Sigmoid colon (tissue), 7 donors: Measurements from ENCODE around the gene TMEM121B. TPM values are rescaled to one million over a fixed set of nuclear protein-coding genes. Genes with fewer than 3 reads are reported as not detected.

ENCODE experiments used
- DNase-seq: peaks from one replicate; pipeline ENCODE4 v3.0.0-alpha.2; 2019
- H3K27ac ChIP-seq, 4 donors: fragments of 200-600 bp; sonication (generic); one replicate each; pipeline ENCODE4 v1.5.1; 2016 to 2019; ENCODE audit warnings: mild to moderate bottlenecking in 1 of 4
- H3K27me3 ChIP-seq, 3 donors: fragments of 200-600 bp; sonication (generic); one replicate each; pipeline ENCODE4 v1.5.1; 2019; ENCODE audit warnings: mild to moderate bottlenecking in 1 of 3
- H3K36me3 ChIP-seq, 4 donors: fragments of 200-600 bp; sonication (generic); one replicate each; pipeline ENCODE4 v1.5.1; 2016 to 2019
- H3K4me1 ChIP-seq, 4 donors: fragments of 200-600 bp; sonication (generic); one replicate each; pipeline ENCODE4 v1.5.1; 2017 to 2019
- H3K4me3 ChIP-seq, 4 donors: fragments of 200-600 bp; sonication (generic); one replicate each; pipeline ENCODE4 v1.5.1; 2017 to 2019; ENCODE audit warnings: mild to moderate bottlenecking in 2 of 4, moderate library complexity in 1 of 4
- H3K9me3 ChIP-seq, 4 donors: fragments of 200-600 bp in 3 of 4; sonication (generic) in 3 of 4; one replicate each; pipeline versions ENCODE4 v1.5.1 to v1.6.1; 2013 to 2019
- EP300 ChIP-seq, 4 donors: sonication (generic); formaldehyde crosslinking; IDR thresholded peaks; one replicate each; pipeline ENCODE4 v1.6.1; 2017; ENCODE audit warnings: antibody characterized with exemption in 4 of 4
- POLR2A ChIP-seq, 2 donors: fragments of 450-650 bp; IDR thresholded peaks; one replicate each; pipeline ENCODE4 v1.6.1; 2016; ENCODE audit warnings: antibody characterized with exemption in 2 of 2, mild to moderate bottlenecking in 2 of 2, moderate library complexity in 2 of 2
- POLR2AphosphoS5 ChIP-seq, 4 donors: sonication (generic); formaldehyde crosslinking; IDR thresholded peaks; one replicate each; pipeline ENCODE4 v1.6.1; 2017; ENCODE audit warnings: antibody characterized with exemption in 4 of 4
- WGBS, 2 donors: extraction: QIAGEN DNeasy Blood & Tissue Kit; methylation state at CpG; one replicate each; pipeline ENCODE4 v1.1.7; 2013; 5-methylcytosine and 5-hydroxymethylcytosine counted together
- intact Hi-C: fragments of 100-400 bp; cut with DNase I; formaldehyde crosslinking; loops from one replicate; pipeline ENCODE4 v1.15.1; 2023
- polyA plus RNA-seq, 3 donors: library from polyadenylated mRNA; stranded (reverse); fragments of 200-250 nt; gene quantifications; one replicate each; pipeline ENCODE4 v1.2.3, GENCODE V29; 2013
- total RNA-seq, 4 donors: library from RNA; depleted of rRNA; stranded (reverse); fragments of >200 nt; gene quantifications; one replicate each; pipeline ENCODE4 v1.1.0, GENCODE V29; 2016
- TF ChIP-seq, protein P1 (sequence below), 4 experiments: fragments of 450-650 bp in 3 of 4; fragments of 200-600 bp in 1 of 4; IDR thresholded peaks; one replicate each; pipeline ENCODE4 v1.5.1; 2016 to 2019; ENCODE audit warnings: antibody characterized with exemption in 4 of 4, mild to moderate bottlenecking in 3 of 4, moderate library complexity in 2 of 4
- donor health status: healthy with polysubstance abuse.
- donor health status: Bipolar disorder and iron deficiency.
- donor health status: healthy.

TMEM121B gene
- total and polyA plus RNA-seq, 7 donors = 0.17 to 0.54 (median 0.43) TPM; not detected in 3

- TF ChIP-seq POLR2A (IDR thresholded peaks at IDR 0.05) = no peak
- TF ChIP-seq POLR2AphosphoS5 (IDR thresholded peaks at IDR 0.05) = no peak
- no peak for TF ChIP-seq EP300 (IDR thresholded peaks at IDR 0.05)
- TF ChIP-seq, protein P1, sequence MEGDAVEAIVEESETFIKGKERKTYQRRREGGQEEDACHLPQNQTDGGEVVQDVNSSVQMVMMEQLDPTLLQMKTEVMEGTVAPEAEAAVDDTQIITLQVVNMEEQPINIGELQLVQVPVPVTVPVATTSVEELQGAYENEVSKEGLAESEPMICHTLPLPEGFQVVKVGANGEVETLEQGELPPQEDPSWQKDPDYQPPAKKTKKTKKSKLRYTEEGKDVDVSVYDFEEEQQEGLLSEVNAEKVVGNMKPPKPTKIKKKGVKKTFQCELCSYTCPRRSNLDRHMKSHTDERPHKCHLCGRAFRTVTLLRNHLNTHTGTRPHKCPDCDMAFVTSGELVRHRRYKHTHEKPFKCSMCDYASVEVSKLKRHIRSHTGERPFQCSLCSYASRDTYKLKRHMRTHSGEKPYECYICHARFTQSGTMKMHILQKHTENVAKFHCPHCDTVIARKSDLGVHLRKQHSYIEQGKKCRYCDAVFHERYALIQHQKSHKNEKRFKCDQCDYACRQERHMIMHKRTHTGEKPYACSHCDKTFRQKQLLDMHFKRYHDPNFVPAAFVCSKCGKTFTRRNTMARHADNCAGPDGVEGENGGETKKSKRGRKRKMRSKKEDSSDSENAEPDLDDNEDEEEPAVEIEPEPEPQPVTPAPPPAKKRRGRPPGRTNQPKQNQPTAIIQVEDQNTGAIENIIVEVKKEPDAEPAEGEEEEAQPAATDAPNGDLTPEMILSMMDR (IDR thresholded peaks at IDR 0.05) = no peak
- Histone ChIP-seq H3K27me3 (no peaks in the 10 kb centered on the region), H3K27ac (no peak overlapping the region), H3K4me3 (no peak overlapping the region), H3K9me3 (no peaks in the 10 kb centered on the region), H3K4me1 (no peaks in the 10 kb centered on the region), H3K36me3 (peaks cover 11 to 88% (median 39%) of the 10 kb centered on the region in 4 donors)
- DNase-seq = peak; percentile 18
- 95 to 97% methylated on average over 9 of the region's 9 CpGs for WGBS, 2 donors
- intact Hi-C loops = no loop called here
Observed at GRCh38 chr22:17140826-17141766, 19.9 kb upstream of the TMEM121B start.

GRCh38 chr22:17140022-17140421 is 18.9 kb upstream of the TMEM121B start:
- WGBS, 2 donors = 90 to 94% methylated on average over 8 of the region's 8 CpGs
- intact Hi-C loops = no loop called here
- Histone ChIP-seq H3K4me1 (no peaks in the 10 kb centered on the region), H3K27me3 (no peaks in the 10 kb centered on the region), H3K36me3 (peaks cover 11 to 81% (median 39%) of the 10 kb centered on the region in 4 donors), H3K9me3 (no peaks in the 10 kb centered on the region), H3K4me3 (no peak overlapping the region), H3K27ac (no peak overlapping the region)
- DNase-seq = no peak
- TF ChIP-seq POLR2AphosphoS5 (IDR thresholded peaks at IDR 0.05) = no peak
- no peak for TF ChIP-seq EP300 (IDR thresholded peaks at IDR 0.05)
- TF ChIP-seq POLR2A (IDR thresholded peaks at IDR 0.05) = no peak
- TF ChIP-seq, protein P1 (IDR thresholded peaks at IDR 0.05) = no peak

DNA sequence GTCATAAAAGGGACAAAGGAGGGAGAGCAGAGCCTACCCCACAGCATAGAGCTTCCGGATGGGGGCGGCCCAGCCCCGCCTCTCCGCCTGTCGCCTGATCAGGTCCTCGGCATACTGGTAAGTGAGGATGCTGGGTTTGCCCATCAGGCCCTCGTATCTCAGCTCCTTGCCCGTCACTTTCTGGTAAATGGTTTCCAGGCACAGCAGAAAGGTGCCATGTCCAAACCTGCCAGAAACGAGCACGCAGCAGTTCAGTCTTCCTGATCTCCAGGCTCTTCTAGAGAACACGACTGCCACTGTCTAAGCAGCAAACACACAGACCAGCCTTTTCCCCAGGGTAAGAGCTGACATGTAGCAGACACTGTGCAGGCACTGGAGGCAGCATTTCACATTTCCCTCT is 17.4 kb upstream of the TMEM121B start:
- no peaks in the 10 kb centered on the region for H3K9me3 ChIP-seq
- 93% methylated on average over 11 of the region's 11 CpGs for WGBS, 2 donors
- H3K36me3 ChIP-seq = peaks cover 11 to 69% (median 30%) of the 10 kb centered on the region in 4 donors
- DNase-seq = no peak
- H3K27me3 ChIP-seq = no peaks in the 10 kb centered on the region
- no peaks in the 10 kb centered on the region for H3K4me1 ChIP-seq
- TF ChIP-seq POLR2A (IDR thresholded peaks at IDR 0.05) (no peak), POLR2AphosphoS5 (IDR thresholded peaks at IDR 0.05) (no peak), EP300 (IDR thresholded peaks at IDR 0.05) (no peak)
- TF ChIP-seq, protein P1 (IDR thresholded peaks at IDR 0.05) = no peak
- intact Hi-C loops = no loop called here
- no peak overlapping the region for H3K27ac ChIP-seq
- H3K4me3 ChIP-seq = no peak overlapping the region

DNA sequence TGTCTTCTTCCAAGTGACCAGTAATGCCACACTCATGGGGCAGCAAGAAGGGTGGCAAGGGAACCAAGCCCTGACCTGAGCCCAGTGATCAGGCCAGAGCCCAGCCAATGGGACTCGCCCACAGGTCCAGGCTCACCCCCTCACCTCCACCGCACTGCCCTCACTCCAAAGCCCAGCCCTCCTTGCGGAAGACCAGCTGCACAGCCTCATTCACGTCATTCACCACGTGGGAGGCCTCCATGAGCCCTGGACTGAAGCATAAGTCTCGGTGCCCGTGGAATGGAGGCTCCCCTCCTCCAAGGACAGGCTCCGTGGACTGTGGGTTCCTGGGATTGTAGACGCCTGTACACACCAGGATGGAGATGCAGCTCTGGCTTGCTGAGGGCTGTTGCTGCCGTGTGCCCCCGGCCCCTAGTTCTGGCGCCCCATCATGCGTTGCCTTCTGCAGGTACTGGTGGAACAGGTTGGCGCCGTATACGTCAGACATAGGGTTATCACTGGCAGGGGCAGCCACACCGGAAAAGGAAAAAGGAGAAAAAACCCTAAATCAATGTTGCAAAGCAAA is 16.8 kb upstream of the TMEM121B start:
- H3K4me3 ChIP-seq = no peak overlapping the region
- intact Hi-C loops = no loop called here
- 91 to 93% methylated on average over 17 of the region's 17 CpGs for WGBS, 2 donors
- H3K27me3 ChIP-seq = no peaks in the 10 kb centered on the region
- DNase-seq = peak; percentile 48
- no peak overlapping the region for H3K27ac ChIP-seq
- peaks cover 11 to 64% (median 25%) of the 10 kb centered on the region in 4 donors for H3K36me3 ChIP-seq
- no peaks in the 10 kb centered on the region for H3K9me3 ChIP-seq
- no peaks in the 10 kb centered on the region for H3K4me1 ChIP-seq
- TF ChIP-seq POLR2AphosphoS5 (IDR thresholded peaks at IDR 0.05) (no peak), POLR2A (IDR thresholded peaks at IDR 0.05) (no peak), EP300 (IDR thresholded peaks at IDR 0.05) (no peak)
- TF ChIP-seq, protein P1 (IDR thresholded peaks at IDR 0.05) = no peak
